Retinal pigment epithelial cell (primary cell): ENCODE results near the gene BCAR3.

Experiments used
- DNase-seq: peaks from one replicate; pipeline ENCODE4 v3.0.0-alpha.2; 2010; ENCODE audit warnings: low read depth
- H3K4me3 ChIP-seq: 2 replicates; pipeline ENCODE4 v1.5.1; 2011; ENCODE audit warnings: mild to moderate bottlenecking, low read length, control low read depth, moderate library complexity
- TF ChIP-seq, protein P1 (sequence below): conservative IDR thresholded peaks from 2 replicates; pipeline ENCODE4 v1.5.1; 2011; ENCODE audit warnings: low read depth, low read length, control low read depth, inconsistent platforms

The BCAR3 gene

GRCh38 chr1:93680420-93681100, 1.1 kb downstream of the BCAR3 start:
- TF ChIP-seq, protein P1, sequence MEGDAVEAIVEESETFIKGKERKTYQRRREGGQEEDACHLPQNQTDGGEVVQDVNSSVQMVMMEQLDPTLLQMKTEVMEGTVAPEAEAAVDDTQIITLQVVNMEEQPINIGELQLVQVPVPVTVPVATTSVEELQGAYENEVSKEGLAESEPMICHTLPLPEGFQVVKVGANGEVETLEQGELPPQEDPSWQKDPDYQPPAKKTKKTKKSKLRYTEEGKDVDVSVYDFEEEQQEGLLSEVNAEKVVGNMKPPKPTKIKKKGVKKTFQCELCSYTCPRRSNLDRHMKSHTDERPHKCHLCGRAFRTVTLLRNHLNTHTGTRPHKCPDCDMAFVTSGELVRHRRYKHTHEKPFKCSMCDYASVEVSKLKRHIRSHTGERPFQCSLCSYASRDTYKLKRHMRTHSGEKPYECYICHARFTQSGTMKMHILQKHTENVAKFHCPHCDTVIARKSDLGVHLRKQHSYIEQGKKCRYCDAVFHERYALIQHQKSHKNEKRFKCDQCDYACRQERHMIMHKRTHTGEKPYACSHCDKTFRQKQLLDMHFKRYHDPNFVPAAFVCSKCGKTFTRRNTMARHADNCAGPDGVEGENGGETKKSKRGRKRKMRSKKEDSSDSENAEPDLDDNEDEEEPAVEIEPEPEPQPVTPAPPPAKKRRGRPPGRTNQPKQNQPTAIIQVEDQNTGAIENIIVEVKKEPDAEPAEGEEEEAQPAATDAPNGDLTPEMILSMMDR, result peak; percentile 59
- peak overlapping the region; percentile 71 for H3K4me3 ChIP-seq
- no peak for DNase-seq

- TF ChIP-seq, protein P1, result no peak
- peak; percentile 95 for DNase-seq
- peak overlapping the region; percentile 71 for H3K4me3 ChIP-seq
Measured at GRCh38 chr1:93680076-93680419, 1.6 kb downstream of the BCAR3 start.

GRCh38 chr1:93679546-93679945, 2.1 kb downstream of the BCAR3 start:
- TF ChIP-seq, protein P1, result no peak
- no peak for DNase-seq
- no peak overlapping the region for H3K4me3 ChIP-seq

DNA sequence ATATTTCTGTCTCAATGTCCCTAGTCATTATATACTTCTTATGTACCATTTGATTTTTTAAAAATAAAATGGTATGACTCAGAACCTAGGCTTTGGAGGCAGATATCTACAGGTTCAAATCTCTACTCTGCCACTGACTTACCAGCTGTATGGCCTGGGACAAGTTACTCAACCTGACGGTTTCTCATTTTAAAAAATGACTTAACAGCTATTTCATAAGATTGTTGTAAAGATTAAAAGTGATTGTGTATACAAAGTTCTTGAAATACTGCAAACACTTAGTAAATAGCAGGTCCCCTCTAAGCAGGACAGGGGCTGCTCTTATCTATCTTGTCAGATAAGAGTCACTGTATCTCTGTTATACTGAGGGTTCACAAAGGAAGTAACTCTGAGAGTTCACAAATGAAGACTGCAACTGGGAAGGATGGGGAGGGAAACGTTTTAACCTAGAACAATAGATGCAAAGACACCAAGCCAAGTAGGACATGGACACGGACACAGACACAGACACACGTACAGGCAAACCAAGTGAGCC, 2.6 kb downstream of the BCAR3 start:
- TF ChIP-seq, protein P1, result no peak
- DNase-seq, result no peak
- H3K4me3 ChIP-seq, result no peak overlapping the region

DNA sequence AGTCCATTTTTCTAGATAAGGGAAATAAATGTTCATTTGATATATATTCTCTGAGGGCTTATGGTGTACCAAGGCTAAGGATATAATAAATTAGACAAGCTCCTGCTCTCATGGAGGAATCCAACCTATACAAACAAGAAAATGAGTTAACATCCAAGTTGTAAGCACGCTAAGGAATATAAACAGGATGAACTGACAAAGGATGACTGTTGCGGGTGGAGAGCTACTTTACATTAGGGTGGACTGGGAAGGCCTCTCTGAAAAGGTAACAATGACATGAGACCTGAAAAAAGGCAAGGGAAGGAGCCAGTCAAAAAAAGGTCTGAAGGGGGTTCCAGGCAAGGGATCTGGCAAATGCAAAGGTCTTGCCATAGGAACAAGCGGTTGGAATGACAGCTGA, 3.1 kb downstream of the BCAR3 start:
- H3K4me3 ChIP-seq, result no peak overlapping the region
- TF ChIP-seq, protein P1, result no peak

DNA sequence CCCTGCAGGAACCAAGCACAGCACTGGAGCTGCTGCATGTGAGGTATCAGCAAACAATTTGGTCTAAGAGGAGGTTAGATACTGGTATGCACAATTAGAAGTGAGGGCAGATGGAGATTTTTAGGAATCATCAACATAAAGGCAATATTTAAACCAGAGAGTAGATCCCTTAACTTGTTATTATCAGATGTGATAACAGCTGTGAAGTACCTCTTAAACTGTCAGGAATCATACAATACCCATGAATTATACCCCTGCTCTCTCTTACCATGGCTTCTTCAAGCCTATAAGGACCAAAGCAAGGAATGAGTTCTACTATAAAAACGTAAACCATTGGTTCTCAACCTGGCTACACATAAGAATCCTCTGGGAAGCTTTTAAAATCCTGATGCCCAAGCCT, 3.9 kb downstream of the BCAR3 start:
- TF ChIP-seq, protein P1, result no peak
- H3K4me3 ChIP-seq, result no peak overlapping the region
- no peak for DNase-seq

More for the DNA sequence above, 3.1 kb downstream of the BCAR3 start:
- DNase-seq, result no peak

- H3K4me3 ChIP-seq, result no peak overlapping the region
- DNase-seq, result no peak
- TF ChIP-seq, protein P1, result no peak
Measured at GRCh38 chr1:93676427-93676826, 5.2 kb downstream of the BCAR3 start.
